B cell (primary cell): ENCODE results near the gene ETFB. TPM values are rescaled to one million over a fixed set of nuclear protein-coding genes. Genes with fewer than 3 reads are reported as not detected.

ENCODE experiments used
- ATAC-seq: fragments of 200-7000 bp; cut with Tn5 transposase; one replicate; pipeline ENCODE4 v1.10.0; 2021; ENCODE audit warnings: low read depth, mild to moderate bottlenecking, moderate number of reproducible peaks, moderate library complexity
- CTCF ChIA-PET: fragments of 350-600 bp; sonication (Branson Sonifier 250); formaldehyde crosslinking; loops from one replicate; lab custom pipeline; 2021; ENCODE audit warnings: antibody characterized with exemption, inconsistent platforms; lab: Charles Lee
- POLR2A ChIA-PET: fragments of 350-600 bp; sonication (Branson Sonifier 250); formaldehyde crosslinking; loops from one replicate; lab custom pipeline; 2021; ENCODE audit warnings: antibody characterized with exemption; lab: Charles Lee
- DNase-seq: peaks from one replicate; pipeline ENCODE4 v3.0.0; 2013
- H2AFZ ChIP-seq: 2 replicates; pipeline ENCODE4 v1.6.1; 2012; ENCODE audit warnings: mild to moderate bottlenecking, low read depth, low read length; ENCODE audit not compliant: insufficient read depth, poor library complexity, severe bottlenecking
- H3K27ac ChIP-seq, 2 donors: 1 replicate in 1 of 2; 2 replicates in 1 of 2; pipeline ENCODE4 v1.5.1; 2012 to 2013; ENCODE audit warnings: low read length in 2 of 2, mild to moderate bottlenecking in 2 of 2, moderate library complexity in 1 of 2
- H3K27me3 ChIP-seq, 4 experiments: fragments of 200-600 bp in 1 of 4; sonication (generic) in 1 of 4; replicated peaks in 1 of 4; 1 replicate in 2 of 4; 2 replicates in 2 of 4; pipeline versions ENCODE4 v1.6.1 to v1.7.0; 2013 to 2016; ENCODE audit warnings: low read length in 3 of 4, mild to moderate bottlenecking in 2 of 4, mixed read lengths in 1 of 4, moderate library complexity in 1 of 4; ENCODE audit not compliant: insufficient read depth in 4 of 4, control insufficient read depth in 3 of 4; ENCODE audit errors: control extremely low read depth in 1 of 4
- H3K36me3 ChIP-seq, 2 experiments: replicated peaks in 1 of 2; 1 replicate in 1 of 2; 2 replicates in 1 of 2; pipeline versions ENCODE4 v1.6.1 to v1.7.1; 2013; ENCODE audit warnings: low read length in 1 of 2; ENCODE audit not compliant: insufficient read depth in 2 of 2, control insufficient read depth in 1 of 2; ENCODE audit errors: control extremely low read depth in 1 of 2, extremely low read depth in 1 of 2
- H3K4me1 ChIP-seq, 2 donors: fragments of 200-600 bp in 1 of 2; sonication (generic) in 1 of 2; 1 replicate in 1 of 2; 2 replicates in 1 of 2; pipeline versions ENCODE4 v1.5.1 to v1.6.1; 2013 to 2017; ENCODE audit warnings: low read length in 2 of 2; ENCODE audit not compliant: control insufficient read depth in 2 of 2, insufficient read depth in 2 of 2
- H3K4me2 ChIP-seq: replicated peaks from 2 replicates; pipeline ENCODE3; 2012; ENCODE audit warnings: mild to moderate bottlenecking, low read depth, low read length; ENCODE audit not compliant: poor library complexity, severe bottlenecking
- H3K4me3 ChIP-seq, 5 experiments: fragments of 200-600 bp in 1 of 5; sonication (generic) in 1 of 5; 1 replicate in 3 of 5; 2 replicates in 2 of 5; pipeline versions ENCODE4 v1.5.1 to v1.7.0; 2011 to 2016; ENCODE audit warnings: low read length in 4 of 5, mild to moderate bottlenecking in 4 of 5, low read depth in 2 of 5, control low read depth in 1 of 5, moderate library complexity in 1 of 5; ENCODE audit not compliant: insufficient read depth in 1 of 5; ENCODE audit errors: control extremely low read depth in 1 of 5, extremely low read depth in 1 of 5
- H3K79me2 ChIP-seq: fragments of 200-600 bp; sonication (generic); one replicate; pipeline ENCODE4 v1.6.0; 2016; ENCODE audit warnings: low read length; ENCODE audit not compliant: control insufficient read depth, insufficient read depth
- H3K9ac ChIP-seq: fragments of 200-600 bp; sonication (generic); 2 replicates; pipeline ENCODE4 v1.6.1; 2017; ENCODE audit warnings: mild to moderate bottlenecking, low read length, moderate library complexity
- H3K9me3 ChIP-seq, 3 donors: one replicate each; pipeline versions ENCODE4 v1.6.1 to v1.7.1; 2013; ENCODE audit warnings: low read length in 2 of 3; ENCODE audit not compliant: control insufficient read depth in 2 of 3, insufficient read depth in 1 of 3; ENCODE audit errors: control extremely low read depth in 1 of 3
- H4K20me1 ChIP-seq: 2 replicates; pipeline ENCODE4 v1.6.0; 2012; ENCODE audit warnings: mild to moderate bottlenecking, low read length; ENCODE audit not compliant: insufficient read depth, control insufficient read depth, poor library complexity, severe bottlenecking
- H3K27ac Mint-ChIP-seq: one replicate; pipeline ENCODE4 v1.8.0; 2021; ENCODE audit warnings: mixed read lengths
- H3K27me3 Mint-ChIP-seq: one replicate; pipeline ENCODE4 v1.8.0; 2021; ENCODE audit warnings: mixed read lengths
- H3K4me1 Mint-ChIP-seq: one replicate; pipeline ENCODE4 v1.8.0; 2021; ENCODE audit warnings: mixed read lengths
- H3K4me3 Mint-ChIP-seq: one replicate; pipeline ENCODE4 v1.8.0; 2021; ENCODE audit warnings: mixed read lengths
- H3K9me3 Mint-ChIP-seq: one replicate; pipeline ENCODE4 v1.8.0; 2022; ENCODE audit warnings: mixed read lengths; ENCODE audit not compliant: insufficient read depth
- CTCF ChIP-seq: fragments of 200-600 bp; IDR thresholded peaks from one replicate; pipeline ENCODE4 v1.8.0; 2022; ENCODE audit warnings: antibody characterized with exemption, mild to moderate bottlenecking
- EZH2 ChIP-seq: IDR thresholded peaks from 2 replicates; pipeline ENCODE4 v1.6.1; 2012; ENCODE audit warnings: borderline replicate concordance, low read depth, mild to moderate bottlenecking, moderate library complexity, low read length; ENCODE audit not compliant: insufficient read depth, poor library complexity, severe bottlenecking
- WGBS: methylation state at CpG from one replicate; pipeline ENCODE4 v1.1.5; 2013; ENCODE audit warnings: missing lambda C conversion rate; ENCODE audit not compliant: insufficient coverage; 5-methylcytosine and 5-hydroxymethylcytosine counted together
- intact Hi-C: fragments of 100-400 bp; cut with micrococcal nuclease; formaldehyde crosslinking; loops from one replicate; pipeline ENCODE4 v1.10.0; 2022
- polyA plus RNA-seq: library from polyadenylated mRNA; depleted of rRNA; stranded (reverse); fragments of >200 nt; gene quantifications from 2 replicates; pipeline ENCODE4 v1.2.3, GENCODE V29; 2012
- total RNA-seq, 2 donors: library from RNA; stranded (reverse); fragments of 120-200 nt in 1 of 2; gene quantifications; 1 replicate in 1 of 2; 2 replicates in 1 of 2; pipeline versions ENCODE4 v1.2.3 to v1.2.4, GENCODE V29; 2013 to 2022

ETFB gene
- total and polyA plus RNA-seq, 2 donors (not counting 1 experiment from before 2014, with no cell fraction given): 33.3 to 76.5 TPM

DNA sequence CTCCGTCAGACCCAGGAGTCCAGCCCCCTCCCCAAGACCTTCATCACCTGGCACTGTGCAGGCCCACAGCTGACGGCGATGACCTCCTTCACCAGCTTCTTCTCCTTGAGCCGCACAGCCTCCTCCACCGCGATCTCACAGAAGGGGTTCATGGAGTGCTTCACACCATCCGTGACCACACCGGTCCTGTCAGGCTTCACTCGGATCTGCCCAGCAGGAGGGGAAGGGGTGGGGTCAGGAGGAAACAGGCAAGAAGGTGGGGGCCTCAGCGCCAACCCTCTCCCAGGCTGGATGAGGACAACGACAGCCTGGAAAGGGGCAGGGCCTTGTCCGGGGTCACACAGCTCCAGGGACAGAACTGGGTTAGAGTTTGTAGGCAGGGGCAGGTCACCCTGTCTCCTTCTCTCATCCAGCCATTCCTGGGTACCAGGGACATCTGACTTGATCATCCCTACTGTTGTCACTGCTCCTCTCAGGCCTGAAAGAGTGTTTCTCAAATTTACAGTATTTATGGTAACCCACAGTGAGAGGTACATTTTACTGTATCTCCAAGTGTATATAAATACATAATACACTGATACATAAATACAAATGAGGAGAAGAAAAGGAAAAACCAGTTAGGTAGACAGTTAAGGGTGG is 12.0 kb downstream of the ETFB start:
- DNase-seq (no peak), ATAC-seq (no peak)
- Histone ChIP-seq H2AFZ (no peak overlapping the region), H3K4me1 (no peaks in the 10 kb centered on the region), H3K27me3 (no peaks in the 10 kb centered on the region), H3K27ac (no peak overlapping the region), H3K4me2 (no peak overlapping the region), H3K9me3 (no peaks in the 10 kb centered on the region), H3K4me3 (no peak overlapping the region), H3K36me3 (peaks cover 0 to 23% of the 10 kb centered on the region in 2 experiments), H3K9ac (no peak overlapping the region), H4K20me1 (no peaks in the 10 kb centered on the region), H3K79me2 (peaks cover 9% of the 10 kb centered on the region)
- TF ChIP-seq EZH2 (no peak), CTCF (no peak)
- CTCF ChIA-PET: no interaction called here
- POLR2A ChIA-PET: no interaction called here
- Mint-ChIP-seq H3K27ac (no peak overlapping the region), H3K4me3 (no peak overlapping the region), H3K27me3 (no peaks in the 10 kb centered on the region), H3K4me1 (peaks cover 1% of the 10 kb centered on the region), H3K9me3 (no peaks in the 10 kb centered on the region)
- intact Hi-C loops: no loop called here
- WGBS: over 99% methylated on average over 9 of the region's 12 CpGs

GRCh38 chr19:51352783-51353360 is 13.3 kb downstream of the ETFB start:
- H3K27me3 Mint-ChIP-seq: no peaks in the 10 kb centered on the region
- DNase-seq (no peak), ATAC-seq (no peak)
- peaks cover 1% of the 10 kb centered on the region for H3K4me1 Mint-ChIP-seq
- intact Hi-C loops: no loop called here
- CTCF ChIA-PET: no interaction called here
- no peak overlapping the region for H3K4me2 ChIP-seq
- no peak for TF ChIP-seq CTCF
- TF ChIP-seq EZH2: no peak
- H3K36me3 ChIP-seq: peaks cover 0 to 23% of the 10 kb centered on the region in 2 experiments
- H4K20me1 ChIP-seq: no peaks in the 10 kb centered on the region
- no peak overlapping the region for H3K4me3 ChIP-seq
- no peak overlapping the region for H2AFZ ChIP-seq
- POLR2A ChIA-PET: no interaction called here
- H3K4me1 ChIP-seq: no peaks in the 10 kb centered on the region
- H3K9me3 Mint-ChIP-seq: no peaks in the 10 kb centered on the region
- no peak overlapping the region for H3K9ac ChIP-seq
- peaks cover 4% of the 10 kb centered on the region for H3K79me2 ChIP-seq
- H3K9me3 ChIP-seq: no peaks in the 10 kb centered on the region
- no peak overlapping the region for H3K27ac Mint-ChIP-seq
- no peaks in the 10 kb centered on the region for H3K27me3 ChIP-seq
- no peak overlapping the region for H3K4me3 Mint-ChIP-seq
- no peak overlapping the region for H3K27ac ChIP-seq
- WGBS: 99% methylated on average over 11 of the region's 16 CpGs
